ENCODE measurements around the gene FAM72C.
"Not testable (repeated sequence)": the region's sequence is repeated elsewhere in the genome, so short reads cannot be mapped to it uniquely, and the experiment has no call there.

DNA sequence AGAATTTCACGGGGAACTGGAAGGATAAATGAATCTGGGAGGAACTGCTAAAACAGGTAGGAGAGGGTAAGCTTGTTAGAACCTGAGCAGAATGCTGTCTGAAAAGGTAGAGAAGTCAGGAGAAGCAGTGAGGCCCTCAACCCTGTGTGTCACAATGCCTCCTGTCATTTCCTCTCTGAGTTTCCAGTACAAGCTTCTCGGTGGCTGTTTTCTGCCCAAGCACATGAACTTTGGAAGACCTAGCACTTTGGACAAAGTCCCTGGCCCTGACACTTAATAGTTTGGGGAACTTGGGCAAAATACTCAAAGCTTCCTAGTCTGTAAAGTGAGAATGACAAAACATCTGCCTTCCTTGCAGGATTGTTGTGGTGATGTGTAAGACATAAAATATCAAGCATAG is 52.7 kb downstream of the FAM72C start:
- TF ChIP-seq EZH2 (IDR thresholded peaks at IDR 0.05); POLR2AphosphoS5 (IDR thresholded peaks at IDR 0.05; ENCODE audit: borderline replicate concordance, low read depth, low read length): not testable (repeated sequence)

Data from SK-N-MC (cell line).